ENCODE results near the gene ZMYND8.
"Not testable (repeated sequence)": the region's sequence is repeated elsewhere in the genome, so short reads cannot be mapped to it uniquely, and the experiment has no call there.

The ZMYND8 gene

GRCh38 chr20:47225458-47225857 is 131.0 kb downstream of the ZMYND8 start:
- DNase-seq (ENCODE audit: low read depth): no peak

- no peak for DNase-seq (ENCODE audit: low read depth)
Observed at GRCh38 chr20:47224857-47225256, 131.6 kb downstream of the ZMYND8 start.

GRCh38 chr20:47224300-47224791 is 132.2 kb downstream of the ZMYND8 start:
- no peak for DNase-seq (ENCODE audit: low read depth)

- DNase-seq (ENCODE audit: low read depth): no peak
Observed at GRCh38 chr20:47223896-47224295, 132.6 kb downstream of the ZMYND8 start.

- no peak for DNase-seq (ENCODE audit: low read depth)
Observed at GRCh38 chr20:47222468-47223119, 133.9 kb downstream of the ZMYND8 start.

- DNase-seq (ENCODE audit: low read depth): no peak
Observed at GRCh38 chr20:47221036-47221625, 135.4 kb downstream of the ZMYND8 start.

- no peak for DNase-seq (ENCODE audit: low read depth)
Observed at GRCh38 chr20:47220161-47220582, 136.3 kb downstream of the ZMYND8 start.

- no peak for DNase-seq (ENCODE audit: low read depth)
Observed at GRCh38 chr20:47217482-47218446, 138.7 kb downstream of the ZMYND8 start.

- DNase-seq (ENCODE audit: low read depth): no peak
Observed at GRCh38 chr20:47216819-47217410, 139.6 kb downstream of the ZMYND8 start.

GRCh38 chr20:47215653-47216397 is 140.7 kb downstream of the ZMYND8 start:
- DNase-seq (ENCODE audit: low read depth): no peak

- no peak for DNase-seq (ENCODE audit: low read depth)
Observed at GRCh38 chr20:47213966-47214365, 142.5 kb downstream of the ZMYND8 start.

- DNase-seq (ENCODE audit: low read depth): no peak
Observed at GRCh38 chr20:47212606-47213207, 143.8 kb downstream of the ZMYND8 start.

- no peak for DNase-seq (ENCODE audit: low read depth)
Observed at GRCh38 chr20:47211036-47211435, 145.5 kb downstream of the ZMYND8 start.

GRCh38 chr20:47210470-47210869 is 146.0 kb downstream of the ZMYND8 start:
- no peak for DNase-seq (ENCODE audit: low read depth)

GRCh38 chr20:47209982-47210381 is 146.5 kb downstream of the ZMYND8 start:
- DNase-seq (ENCODE audit: low read depth): no peak

- no peak for DNase-seq (ENCODE audit: low read depth)
Observed at GRCh38 chr20:47208534-47209174, 147.8 kb downstream of the ZMYND8 start.

- DNase-seq (ENCODE audit: low read depth): no peak
Observed at GRCh38 chr20:47206962-47207641, 149.4 kb downstream of the ZMYND8 start.

GRCh38 chr20:47206552-47206951 is 149.9 kb downstream of the ZMYND8 start:
- not testable (repeated sequence) for DNase-seq (ENCODE audit: low read depth)

GRCh38 chr20:47205577-47206123 is 150.8 kb downstream of the ZMYND8 start:
- no peak for DNase-seq (ENCODE audit: low read depth)

GRCh38 chr20:47204850-47205122 is 151.7 kb downstream of the ZMYND8 start:
- DNase-seq (ENCODE audit: low read depth): not testable (repeated sequence)

All from CMK (cell line).